K562 (cell line): Measurements from ENCODE around the gene INVS. TPM values are rescaled to one million over a fixed set of nuclear protein-coding genes. Genes with fewer than 3 reads are reported as not detected.

Source experiments
- ATAC-seq: fragments of 200-7000 bp; cut with Tn5 transposase; 3 replicates; pipeline ENCODE4 v1.9.1; 2020; ENCODE audit warnings: moderate library complexity
- BruUV-seq: library from RNA; stranded (reverse); fragments of 400-500 nt; replicated peaks from 2 replicates; lab custom pipeline; 2021; lab: Mats Ljungman, UMichigan
- CTCF ChIA-PET: fragments of 300-600 bp; formaldehyde crosslinking; extraction: SDS; loops from one replicate; lab custom pipeline; 2021; ENCODE audit warnings: low intra/inter-chr PET ratio; lab: Yijun Ruan, JAX
- POLR2A ChIA-PET: fragments of 300-600, 350-650 bp; sonication (Branson Sonifier 250); formaldehyde crosslinking; extraction: SDS; loops from one replicate; lab custom pipeline; 2021; ENCODE audit warnings: antibody characterized with exemption, inconsistent platforms; lab: Yijun Ruan, JAX
- DNase-seq, 4 experiments: peaks; one replicate each; pipeline versions ENCODE4 v3.0.0 to v3.0.0-alpha.2; 2011 to 2018; ENCODE audit warnings: low spot score in 3 of 4, mixed read lengths in 3 of 4; ENCODE audit errors: extremely low read depth in 1 of 4
- FAIRE-seq: peaks from 2 replicates; lab custom pipeline; 2011; peaks lifted over from hg19 to GRCh38; lab: Jason Lieb, UNC
- H2AFZ ChIP-seq: 2 replicates; pipeline ENCODE4 v1.6.0; 2011; ENCODE audit warnings: low read depth, low read length, control low read depth, inconsistent platforms
- H3K27ac ChIP-seq: fragments of 200-600 bp; 3 replicates; pipeline ENCODE4 v1.8.0; 2011; ENCODE audit warnings: low read depth, mild to moderate bottlenecking, control low read depth, inconsistent platforms, low read length, moderate library complexity, mixed read lengths; ENCODE audit errors: extremely low read depth
- H3K27me3 ChIP-seq, 2 experiments: fragments of 300-600 bp in 1 of 2; 2 replicates in 1 of 2; 3 replicates in 1 of 2; pipeline versions ENCODE4 v1.6.0 to v1.8.0; 2011; ENCODE audit warnings: inconsistent platforms in 2 of 2, low read length in 2 of 2, mild to moderate bottlenecking in 1 of 2, mixed read lengths in 1 of 2, moderate library complexity in 1 of 2; ENCODE audit not compliant: control insufficient read depth in 2 of 2, insufficient read depth in 2 of 2
- H3K36me3 ChIP-seq: fragments of 300-600 bp; 3 replicates; pipeline ENCODE4 v1.8.0; 2011; ENCODE audit warnings: mild to moderate bottlenecking, low read length, inconsistent platforms; ENCODE audit not compliant: control insufficient read depth, insufficient read depth
- H3K4me1 ChIP-seq, 2 experiments: fragments of 200-600 bp in 1 of 2; replicated peaks in 1 of 2; 2 replicates in 1 of 2; 3 replicates in 1 of 2; pipeline versions ENCODE4 v1.5.1 to v1.8.0; 2011; ENCODE audit warnings: inconsistent platforms in 2 of 2, low read length in 2 of 2, mild to moderate bottlenecking in 1 of 2, mixed read lengths in 1 of 2, moderate library complexity in 1 of 2; ENCODE audit not compliant: control insufficient read depth in 2 of 2, insufficient read depth in 2 of 2
- H3K4me2 ChIP-seq: 2 replicates; pipeline ENCODE4 v1.6.1; 2011; ENCODE audit warnings: low read length, control low read depth, inconsistent platforms, mixed read lengths; ENCODE audit not compliant: insufficient read depth
- H3K4me3 ChIP-seq: fragments of 200-600 bp; sonication (generic), shearing (Covaris generic); 2 replicates; pipeline ENCODE4 v1.5.1; 2016; ENCODE audit warnings: control low read depth, inconsistent platforms
- H3K79me2 ChIP-seq: fragments of 200-600 bp; 3 replicates; pipeline ENCODE4 v1.8.0; 2011; ENCODE audit warnings: low read length, inconsistent platforms; ENCODE audit not compliant: control insufficient read depth, insufficient read depth
- H3K9ac ChIP-seq, 2 experiments: 2 replicates each; pipeline versions ENCODE4 v1.6.0 to v1.6.1; 2011; ENCODE audit warnings: low read depth in 2 of 2, low read length in 2 of 2, control low read depth in 1 of 2, inconsistent platforms in 1 of 2, mild to moderate bottlenecking in 1 of 2, mixed read lengths in 1 of 2; ENCODE audit not compliant: insufficient read depth in 1 of 2
- H3K9me1 ChIP-seq: one replicate; pipeline ENCODE4 v1.6.0; 2011; ENCODE audit warnings: inconsistent platforms, mild to moderate bottlenecking, low read length, moderate library complexity; ENCODE audit not compliant: control insufficient read depth, insufficient read depth
- H3K9me3 ChIP-seq: replicated peaks from 2 replicates; pipeline ENCODE4 v1.5.1; 2011; ENCODE audit warnings: low read depth, low read length, inconsistent platforms; ENCODE audit not compliant: control insufficient read depth, insufficient read depth
- H4K20me1 ChIP-seq: replicated peaks from 2 replicates; pipeline ENCODE4 v1.6.1; 2011; ENCODE audit warnings: low read length, inconsistent platforms, mixed read lengths; ENCODE audit not compliant: control insufficient read depth, insufficient read depth
- CGGBP1 ChIP-seq: fragments of 250-450 bp; sonication (Bioruptor Pico); IDR thresholded peaks from 2 replicates; pipeline ENCODE4 v1.9.0; 2021; ENCODE audit warnings: mild to moderate bottlenecking
- FOXA3 ChIP-seq, 2 experiments: fragments of 450-650 bp in 1 of 2; sonication (generic) in 1 of 2; formaldehyde crosslinking; IDR thresholded peaks in 1 of 2; conservative IDR thresholded peaks in 1 of 2; 2 replicates each; pipeline versions ENCODE4 v1.4.0 to v1.8.0; 2020 to 2022; ENCODE audit warnings: mild to moderate bottlenecking in 2 of 2, missing genetic modification reagents in 1 of 2
- IFI16 ChIP-seq: fragments of 250-450 bp; sonication (Bioruptor Pico); IDR thresholded peaks from 2 replicates; pipeline ENCODE4 v2.1.2; 2022; ENCODE audit warnings: mild to moderate bottlenecking, inconsistent platforms
- KHSRP ChIP-seq: fragments of 450-650 bp; IDR thresholded peaks from 2 replicates; pipeline ENCODE4 v1.6.1; 2017
- MBD2 ChIP-seq: sonication (generic); IDR thresholded peaks from 2 replicates; pipeline ENCODE4 v1.6.1; 2016; ENCODE audit warnings: low read depth, borderline replicate concordance
- POLR2AphosphoS5 ChIP-seq: IDR thresholded peaks from 2 replicates; pipeline ENCODE4 v1.6.1; 2011; ENCODE audit warnings: mild to moderate bottlenecking, low read depth, low read length, moderate library complexity; ENCODE audit not compliant: control insufficient read depth, insufficient read depth
- TAF9B ChIP-seq: fragments of 450-650 bp; IDR thresholded peaks from 2 replicates; pipeline ENCODE4 v1.6.1; 2018; ENCODE audit warnings: mild to moderate bottlenecking; ENCODE audit not compliant: partially characterized antibody
- ZBTB7A ChIP-seq: IDR thresholded peaks from 2 replicates; pipeline ENCODE4 v1.6.1; 2011; ENCODE audit warnings: low read depth, mild to moderate bottlenecking, low read length, moderate library complexity, borderline replicate concordance; ENCODE audit not compliant: control insufficient read depth
- ZNF253 ChIP-seq: fragments of 250-450 bp; sonication (Bioruptor Pico); conservative IDR thresholded peaks from 2 replicates; pipeline ENCODE4 v1.6.1; 2021; ENCODE audit warnings: mild to moderate bottlenecking
- ZNF785 ChIP-seq: fragments of 250-450 bp; sonication (Bioruptor Pico); IDR thresholded peaks from 2 replicates; pipeline ENCODE4 v1.4.0; 2020; ENCODE audit warnings: mild to moderate bottlenecking
- WGBS: fragments of 100-300 bp; shearing (Covaris generic); methylation state at CpG from one replicate; pipeline ENCODE4 v1.1.6; 2016; ENCODE audit warnings: low coverage, mixed read lengths; ENCODE audit not compliant: insufficient coverage; ENCODE audit errors: missing lambda C conversion rate; 5-methylcytosine and 5-hydroxymethylcytosine counted together
- in situ Hi-C: fragments of 300-500 bp; cut with MboI; formaldehyde crosslinking; loops from 4 replicates; pipeline ENCODE4 v1.15.0; 2018; ENCODE audit warnings: inconsistent platforms, mixed read lengths
- intact Hi-C: fragments of 100-400 bp; cut with micrococcal nuclease; formaldehyde crosslinking; loops from 2 replicates; pipeline ENCODE4 v1.14.2; 2022
- polyA plus RNA-seq, 8 experiments: library from polyadenylated mRNA; depleted of rRNA in 4 of 8; stranded (reverse) in 5 of 8; unstranded in 3 of 8; fragments of >200 nt; fragmentation: Nextera tagmentation in 2 of 8; fragmentation: Illumina TruSeq in 1 of 8; extraction: Ambion mirVana in 2 of 8; extraction: Trizol in 1 of 8; gene quantifications; 2 replicates each; pipeline versions ENCODE4 v1.2.1 to v1.2.3, GENCODE V29; 2011 to 2014; ENCODE audit warnings: inconsistent platforms in 1 of 8, missing spikeins in 1 of 8
- total RNA-seq, 7 experiments: library from RNA; depleted of rRNA in 6 of 7; stranded (reverse); fragments of >200 nt in 6 of 7; fragmentation: Illumina TruSeq in 2 of 7; extraction: Trizol in 2 of 7; gene quantifications; 2 replicates each; pipeline versions ENCODE4 v1.2.1 to v1.2.3, GENCODE V29; 2011 to 2021; ENCODE audit warnings: low replicate concordance in 1 of 7

The INVS gene
- total and polyA plus RNA-seq, 9 of the 15 experiments (the other 6 are each of a cell fraction or from before 2014, with no cell fraction given) = 0.77 to 18.5 (median 10.0) TPM

GRCh38 chr9:100160021-100160420 is 61.0 kb downstream of the INVS start:
- Histone ChIP-seq H2AFZ (no peak overlapping the region), H3K4me1 (no peaks in the 10 kb centered on the region), H3K36me3 (no peaks in the 10 kb centered on the region), H3K9ac (no peak overlapping the region), H3K27me3 (no peaks in the 10 kb centered on the region), H3K79me2 (no peaks in the 10 kb centered on the region), H3K4me3 (no peak overlapping the region), H3K9me1 (no peaks in the 10 kb centered on the region), H4K20me1 (no peaks in the 10 kb centered on the region), H3K9me3 (no peaks in the 10 kb centered on the region), H3K4me2 (no peak overlapping the region), H3K27ac (no peak overlapping the region)
- BruUV-seq = no TSS peak
- FAIRE-seq (no peak), DNase-seq (no peak), ATAC-seq (no peak)
- WGBS = 72% methylated on average over 3 of the region's 3 CpGs
- POLR2A ChIA-PET = interaction anchor here (0.6 kb wide), 1 partner anchor 987 kb away, joined by 3 read pairs; no protein-coding TSS in a partner anchor
- intact Hi-C loops = no loop called here
- in situ Hi-C loops = no loop called here
- TF ChIP-seq MBD2 = no peak
- TF ChIP-seq ZNF253 (CRISPR knock-in tag) = no peak
- no peak for TF ChIP-seq POLR2AphosphoS5
- no peak for TF ChIP-seq KHSRP
- no peak for TF ChIP-seq TAF9B
- TF ChIP-seq ZBTB7A = no peak
- no peak for TF ChIP-seq IFI16
- TF ChIP-seq CGGBP1 (CRISPR knock-in tag) = no peak
- TF ChIP-seq ZNF785 (CRISPR knock-in tag) = no peak
- no peak for TF ChIP-seq FOXA3 (CRISPR knock-in tag; conservative IDR thresholded peaks at IDR 0.05 in 1 of 2, IDR thresholded peaks at IDR 0.05 in 1 of 2)
- CTCF ChIA-PET = no interaction called here
